ENCODE results near the gene DOCK2.
A peak's percentile ranks its signal among the peaks of the same experiment; 100 is the strongest.

Gene DOCK2

DNA sequence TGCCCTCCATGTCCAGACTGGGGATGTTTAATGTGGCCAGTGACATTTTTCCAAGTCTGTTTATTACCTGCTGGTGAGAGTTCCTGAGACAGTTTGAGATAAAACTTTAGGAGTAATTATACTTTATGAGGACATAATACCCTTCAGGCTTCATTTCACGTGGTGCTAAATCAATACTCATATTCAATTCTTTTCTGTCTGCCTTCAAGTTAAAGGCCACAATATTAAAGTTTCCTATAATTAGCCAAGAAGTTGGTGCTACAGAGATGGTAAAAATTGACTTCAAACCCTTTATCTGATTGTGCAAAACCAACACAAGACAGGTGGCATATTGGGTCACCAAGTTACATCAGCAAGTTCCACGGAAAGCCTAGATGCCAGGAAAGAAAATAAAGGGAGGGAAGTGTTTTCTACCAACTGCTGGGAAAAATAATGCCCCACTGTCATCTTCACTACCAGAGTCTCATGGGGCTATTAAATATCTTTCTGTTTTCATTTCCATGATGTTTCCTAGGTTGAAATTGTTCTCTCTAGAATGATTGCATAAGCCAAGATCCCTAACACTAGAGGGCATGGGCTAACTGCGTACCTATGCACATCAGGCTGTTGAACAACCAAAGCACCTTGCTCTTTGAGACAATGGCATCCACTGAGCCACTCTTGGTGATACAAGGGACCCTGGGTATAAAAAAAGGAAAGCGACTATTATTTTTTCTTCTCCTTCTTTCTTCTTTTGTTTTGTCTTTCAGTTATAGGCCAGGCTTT, 274.6 kb downstream of the DOCK2 start:
- DNase-seq: peak; percentile 60

DNA sequence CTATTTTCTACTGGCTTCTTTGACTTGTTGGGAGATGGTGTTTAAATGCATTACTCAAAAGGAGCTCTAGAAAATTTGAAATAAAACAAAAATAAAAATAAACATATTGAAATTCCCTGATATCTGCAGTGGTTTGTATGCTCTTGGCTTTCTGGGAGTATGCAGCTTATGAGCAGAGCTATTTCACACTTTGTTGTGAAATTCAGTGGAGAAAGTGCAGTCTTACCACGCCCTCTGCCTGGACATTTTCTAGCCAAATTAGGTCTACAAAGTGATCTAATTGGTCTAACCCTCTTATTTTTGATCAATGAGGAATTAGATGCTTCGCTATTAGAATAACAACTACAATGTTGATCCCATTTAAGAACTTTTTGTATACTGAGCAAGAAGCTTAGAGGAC, 276.4 kb downstream of the DOCK2 start:
- DNase-seq: no peak

DNA sequence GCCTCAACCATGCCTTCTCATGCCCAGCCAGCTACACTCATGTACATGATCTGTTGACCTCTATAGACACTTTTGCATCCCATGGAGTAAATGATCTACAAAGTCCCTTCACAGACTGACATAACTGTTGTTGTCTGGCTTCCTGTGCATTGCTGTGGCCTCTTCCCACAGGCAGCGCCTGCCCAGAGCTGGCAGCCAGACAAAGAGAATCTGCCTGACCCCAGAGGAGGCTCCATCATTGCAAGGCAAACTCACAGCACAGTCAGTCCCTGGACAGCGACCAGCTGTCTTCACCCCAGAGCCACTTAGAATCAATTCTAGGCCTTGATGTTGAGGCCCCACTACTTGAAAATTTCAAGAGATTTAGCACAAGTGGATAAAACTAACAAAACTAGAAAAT, 277.7 kb downstream of the DOCK2 start:
- no peak for DNase-seq

DNA sequence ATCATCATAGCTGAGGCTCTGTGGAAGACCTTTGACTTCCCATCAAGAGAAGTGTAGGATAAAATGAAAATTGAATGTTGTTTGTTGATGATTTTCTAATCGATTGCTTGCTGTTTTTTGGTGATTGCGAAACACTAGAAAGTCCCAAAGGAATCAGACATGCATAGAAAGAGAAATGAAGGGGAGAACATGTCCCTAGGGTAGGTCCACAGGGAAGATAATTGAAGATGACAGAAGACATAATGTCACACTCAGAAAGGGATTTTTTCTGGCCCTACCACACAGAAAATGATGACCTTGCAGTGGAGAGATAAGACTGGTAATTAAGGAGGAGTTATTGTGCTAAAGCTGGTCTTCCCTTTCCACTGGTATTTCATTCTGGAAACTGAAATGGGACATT, 280.4 kb downstream of the DOCK2 start:
- no peak for DNase-seq

DNA sequence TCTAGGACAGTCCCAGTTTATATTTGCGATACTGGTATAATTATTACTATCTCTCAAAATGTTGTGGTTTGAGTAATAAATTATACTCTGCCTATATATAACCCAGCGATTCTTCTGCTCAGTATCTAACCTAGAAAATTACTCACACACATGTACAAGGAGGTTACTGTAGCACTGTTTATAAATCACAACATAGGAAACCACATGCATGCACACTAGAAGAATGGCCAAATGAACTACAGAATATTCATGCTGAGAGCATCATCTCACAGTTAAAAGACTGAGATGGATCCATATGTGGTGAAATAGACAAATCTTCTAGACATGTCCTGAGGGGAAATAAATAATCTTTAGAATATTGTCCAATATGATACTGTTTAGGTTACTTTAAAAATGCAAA, 281.2 kb downstream of the DOCK2 start:
- no peak for DNase-seq

DNA sequence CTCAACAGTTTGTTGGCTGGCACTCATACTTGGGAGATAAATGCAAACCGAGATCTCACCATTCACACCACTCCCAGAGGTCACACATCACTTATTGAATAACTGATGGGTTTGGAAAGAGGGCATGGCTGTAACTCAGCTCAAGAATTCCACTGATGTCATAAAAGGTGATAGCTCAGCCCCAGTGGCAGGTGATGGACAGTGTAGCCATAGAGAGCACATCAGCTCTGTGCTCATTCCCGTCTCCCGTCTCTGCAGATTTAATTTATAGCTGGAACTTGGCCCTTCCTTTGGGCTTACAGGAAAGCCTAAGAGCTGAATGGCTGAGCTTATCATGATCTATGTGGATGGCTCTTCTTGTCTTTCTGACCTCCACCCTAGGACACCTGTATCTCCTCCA, 283.4 kb downstream of the DOCK2 start:
- no peak for DNase-seq

DNA sequence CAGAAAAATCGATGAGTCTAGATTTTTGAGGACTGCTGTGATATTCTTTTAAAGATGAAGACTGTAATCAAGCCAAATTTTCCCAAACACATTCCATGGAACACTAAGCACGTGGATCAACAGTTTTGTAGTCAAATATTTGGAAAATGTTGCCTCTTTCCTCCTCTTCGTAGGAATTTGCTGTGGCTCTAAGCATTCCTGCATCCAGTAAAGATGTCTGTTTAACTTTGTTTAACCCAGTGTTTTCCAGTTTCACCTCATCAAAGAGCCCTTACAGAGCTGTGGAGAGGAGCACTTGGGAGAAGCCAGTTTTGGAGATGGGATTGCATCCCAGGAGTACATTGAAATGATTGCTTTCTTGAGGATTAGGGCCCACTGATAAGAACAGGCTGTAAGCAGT, 284.3 kb downstream of the DOCK2 start:
- no peak for DNase-seq

DNA sequence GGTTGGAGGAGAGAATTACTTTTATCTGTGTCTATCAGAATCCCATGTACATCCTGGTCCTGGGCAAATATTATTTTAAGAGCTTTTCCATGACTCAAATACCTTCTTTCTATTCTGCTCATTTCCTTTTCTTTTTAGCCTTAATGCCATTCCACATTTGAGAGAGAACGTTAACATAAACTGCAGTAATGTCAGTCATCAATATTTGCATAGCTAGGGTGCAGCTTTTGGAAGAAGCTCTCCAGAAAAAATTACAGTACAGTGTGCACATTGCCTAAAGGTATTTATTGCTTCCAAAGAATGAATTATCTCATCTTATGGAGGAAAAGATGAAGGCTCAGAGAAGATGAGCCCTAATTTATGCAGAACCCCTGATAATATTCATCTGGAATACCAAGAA, 284.9 kb downstream of the DOCK2 start:
- DNase-seq: no peak

DNA sequence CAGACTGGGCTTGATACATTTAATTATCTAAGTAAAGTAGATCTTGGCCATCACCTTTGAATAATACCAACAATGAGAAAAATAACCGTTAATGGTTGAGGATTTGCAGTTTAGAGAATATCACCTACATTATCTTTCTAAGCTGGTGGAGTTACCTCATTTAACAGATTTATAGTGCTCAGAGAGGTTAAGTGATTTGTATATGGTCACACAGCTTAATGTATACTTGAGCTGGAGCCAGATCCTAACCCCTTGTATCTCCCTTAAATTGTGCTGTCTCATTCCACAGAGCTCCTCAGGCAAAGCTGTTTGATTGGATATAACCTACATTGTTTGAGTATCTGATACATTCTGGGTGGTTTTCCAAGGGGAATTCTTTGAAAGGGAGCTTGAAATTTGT, 285.4 kb downstream of the DOCK2 start:
- DNase-seq: no peak

DNA sequence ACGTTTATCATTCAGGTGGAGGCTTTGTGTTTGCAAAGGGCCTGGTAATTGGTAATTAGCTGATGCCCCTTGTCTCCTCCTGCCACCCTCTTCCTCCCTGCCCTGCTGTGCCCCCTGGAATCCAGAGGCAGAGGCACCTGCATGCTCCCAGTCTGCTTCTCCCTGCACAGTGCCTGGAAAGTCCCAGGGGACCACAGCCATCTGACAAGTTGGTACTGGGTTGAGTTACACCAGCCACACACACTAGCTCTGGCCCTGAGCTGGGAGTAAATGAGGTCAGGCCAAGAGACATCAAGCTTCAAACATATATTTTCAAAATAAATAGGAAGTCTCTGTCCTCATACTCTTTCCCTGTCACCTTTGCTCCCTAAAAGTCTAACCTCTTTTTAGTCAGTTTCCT, 286.9 kb downstream of the DOCK2 start:
- DNase-seq: peak; percentile 78

DNA sequence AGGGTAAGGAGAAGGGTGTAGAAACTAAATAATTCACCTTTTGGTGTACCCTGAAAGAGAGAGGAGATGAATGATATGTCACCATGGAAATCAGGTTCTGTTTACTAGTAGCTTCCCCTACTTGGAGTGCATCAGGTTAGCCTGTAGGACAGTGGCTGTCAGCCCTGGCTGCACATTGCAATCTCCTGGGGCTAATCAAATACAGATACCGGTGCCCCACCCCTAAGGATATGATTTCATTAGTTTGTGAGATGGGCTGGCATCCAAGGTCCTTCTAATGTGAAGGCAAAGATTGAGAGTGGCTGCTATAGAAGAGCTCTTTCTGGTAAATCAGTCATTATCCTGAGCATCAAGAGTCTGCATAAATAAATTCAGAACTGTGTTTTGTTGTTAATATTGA, 296.1 kb downstream of the DOCK2 start:
- DNase-seq: peak; percentile 4

DNA sequence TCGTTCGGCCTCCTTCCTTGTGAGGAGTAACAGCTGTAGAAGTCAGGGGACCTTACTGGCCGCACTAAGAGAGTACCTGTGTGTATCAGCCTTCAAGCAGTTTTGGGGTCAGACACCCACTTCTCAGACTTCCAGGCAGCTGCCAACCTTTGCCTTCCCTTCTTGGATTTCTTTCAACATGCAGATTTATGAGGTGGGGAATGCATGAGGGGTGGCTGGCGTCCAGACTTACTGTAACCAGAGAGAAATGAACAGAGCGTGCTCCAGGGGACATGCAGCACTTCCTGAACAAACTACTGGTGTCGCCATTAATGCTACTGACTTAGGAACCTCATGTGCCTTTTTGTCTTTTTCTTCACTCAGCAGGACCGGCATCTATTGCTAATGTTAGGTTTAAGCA, 296.5 kb downstream of the DOCK2 start:
- no peak for DNase-seq

DNA sequence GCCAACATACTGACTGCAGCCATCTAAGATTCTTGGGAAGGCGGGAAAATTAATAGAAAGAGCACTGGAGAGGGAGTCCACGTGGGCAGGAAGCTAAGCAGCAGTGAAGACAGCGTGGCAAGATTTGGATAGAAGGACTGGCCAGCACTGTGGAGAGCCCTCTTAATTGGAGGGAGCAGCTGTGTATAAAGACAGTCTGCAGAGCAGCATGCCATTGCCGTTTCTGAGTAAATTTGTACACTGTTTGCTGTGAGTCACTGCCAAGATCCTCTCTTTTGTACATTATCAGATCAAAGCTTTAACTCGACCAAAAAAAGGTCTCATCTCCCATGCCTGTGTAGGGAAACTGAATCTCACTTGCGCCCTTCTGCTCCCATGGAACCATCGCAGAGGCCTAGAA, 297.9 kb downstream of the DOCK2 start:
- no peak for DNase-seq

DNA sequence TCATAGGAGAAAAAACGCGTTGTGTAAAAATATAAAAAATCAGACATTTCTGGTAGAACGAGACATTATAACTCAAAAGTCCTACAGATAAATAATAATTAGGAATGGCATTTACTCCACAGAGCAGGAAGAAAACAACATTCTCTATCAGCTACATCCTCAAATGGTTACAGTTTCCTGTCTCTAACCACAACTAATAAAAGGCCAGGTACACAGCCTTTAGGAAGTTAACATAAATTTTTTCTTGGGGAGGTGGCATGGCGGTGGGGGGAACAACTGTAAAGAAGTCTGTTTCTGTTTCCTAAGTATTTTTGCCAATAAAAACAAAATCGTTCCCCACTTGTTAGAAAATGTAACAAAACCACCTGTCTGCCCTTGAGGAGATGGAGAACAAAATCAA, 298.7 kb downstream of the DOCK2 start:
- DNase-seq: no peak

DNA sequence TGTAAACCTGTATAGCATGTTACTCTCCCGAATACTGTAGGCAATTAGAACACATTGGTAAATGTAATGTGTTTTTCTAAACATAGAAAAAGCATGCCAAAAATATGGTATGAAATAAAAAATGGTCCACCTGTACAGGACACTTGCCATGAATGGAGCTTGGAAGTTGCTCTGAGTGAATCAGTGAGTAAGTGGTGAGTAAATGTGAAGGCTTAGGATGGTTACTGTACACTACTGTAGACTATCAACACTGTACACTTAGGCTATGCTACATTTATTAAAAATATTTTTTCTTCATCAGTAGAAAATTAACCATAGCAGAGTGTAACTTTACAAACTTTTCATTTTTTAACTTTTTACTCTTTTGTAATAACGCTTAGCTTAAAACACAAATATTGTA, 301.4 kb downstream of the DOCK2 start:
- DNase-seq: no peak

DNA sequence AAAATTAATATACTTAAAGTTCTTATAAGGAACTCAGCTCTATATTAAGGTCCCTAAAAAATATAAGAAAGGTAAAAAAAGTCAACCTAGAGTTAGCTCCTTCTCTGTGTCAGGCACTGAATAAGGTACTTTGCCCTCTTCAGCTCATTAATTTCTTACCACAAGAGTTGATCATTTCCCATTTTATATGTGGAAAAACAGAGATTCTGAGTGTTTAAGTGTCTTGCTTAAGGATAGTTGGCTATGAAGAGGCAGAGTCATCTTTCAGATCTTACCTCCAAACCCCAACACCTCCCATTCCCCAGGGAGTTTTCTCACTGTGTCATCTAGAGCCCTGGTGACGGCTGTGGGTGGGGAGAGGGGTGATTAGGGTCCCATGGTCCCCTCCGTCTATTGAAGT, 302.7 kb downstream of the DOCK2 start:
- no peak for DNase-seq

DNA sequence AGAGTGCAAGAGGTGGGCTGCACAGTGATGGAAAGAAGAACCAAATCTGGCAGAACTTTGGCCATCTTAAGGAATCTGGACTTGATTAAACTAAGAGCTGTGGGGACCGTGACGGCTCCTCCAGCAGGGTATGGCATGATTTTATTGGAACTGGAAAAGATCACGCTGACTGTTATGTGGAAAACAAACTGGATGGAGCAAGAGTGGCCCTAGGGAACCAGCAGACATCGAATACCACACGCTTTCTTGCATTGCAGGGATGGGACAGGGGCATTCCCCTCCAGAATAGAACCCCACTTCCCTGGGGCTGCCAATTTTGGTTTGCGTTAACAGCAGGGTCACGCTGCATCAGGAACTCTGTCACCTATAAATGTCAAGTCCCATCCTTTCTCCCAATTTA, 304.5 kb downstream of the DOCK2 start:
- DNase-seq: no peak

DNA sequence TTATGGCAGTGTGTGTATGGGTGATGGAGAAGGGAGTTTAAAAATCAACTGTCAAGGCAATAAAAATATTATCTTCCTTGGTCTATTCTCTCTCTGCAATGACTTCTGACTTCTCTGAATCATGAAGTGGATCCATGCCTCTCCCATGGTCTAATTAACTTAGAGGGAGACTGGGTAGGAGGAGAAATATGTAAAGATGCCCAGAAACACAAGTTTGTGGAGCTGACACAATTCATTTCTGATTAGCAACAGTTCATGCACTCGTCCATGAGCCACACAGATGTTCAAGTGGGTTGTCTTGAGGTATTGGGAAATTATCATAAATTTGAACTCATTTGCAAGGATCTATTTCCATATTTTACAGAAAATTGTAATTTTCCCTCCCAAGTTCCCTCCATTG, 305.1 kb downstream of the DOCK2 start:
- DNase-seq: no peak

DNA sequence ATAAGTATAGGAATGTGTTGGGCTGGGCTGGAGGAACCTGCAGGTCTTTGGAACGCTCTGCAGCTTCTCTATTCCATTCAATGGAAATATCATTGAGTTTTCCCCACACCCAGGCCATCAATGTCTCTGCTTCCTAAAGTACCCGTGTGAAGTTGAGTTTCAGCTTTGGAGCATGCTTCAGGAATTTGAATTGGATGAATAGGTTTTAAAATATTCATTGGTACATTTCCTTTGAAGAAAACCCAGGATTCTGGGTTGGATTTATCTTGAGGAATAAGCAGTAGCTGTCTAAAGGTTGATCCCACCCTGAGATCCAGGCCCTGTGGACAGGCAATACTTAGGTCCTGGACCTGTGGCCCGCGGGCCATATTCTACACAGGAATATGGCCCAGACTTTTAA, 306.0 kb downstream of the DOCK2 start:
- DNase-seq: no peak

DNA sequence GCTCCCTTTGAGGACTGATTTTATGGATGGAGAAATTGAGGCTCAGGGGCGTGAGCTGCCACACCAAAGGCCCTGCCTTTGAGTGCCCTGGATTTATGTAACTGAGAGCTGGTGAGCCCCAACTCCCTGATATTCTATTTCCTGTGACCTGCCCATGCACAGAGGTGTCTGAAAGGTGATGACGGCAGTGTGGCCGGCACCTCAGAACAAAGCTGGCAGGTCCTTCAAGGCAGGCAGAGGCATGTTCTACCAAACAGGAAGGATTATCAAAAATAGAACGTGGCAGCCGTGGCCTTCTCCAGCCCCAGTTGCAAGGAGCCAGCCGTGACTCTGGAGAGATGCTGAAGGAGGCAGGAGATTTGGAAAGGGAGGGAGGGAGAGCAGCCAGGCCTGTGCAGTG, 307.0 kb downstream of the DOCK2 start:
- DNase-seq: no peak

DNA sequence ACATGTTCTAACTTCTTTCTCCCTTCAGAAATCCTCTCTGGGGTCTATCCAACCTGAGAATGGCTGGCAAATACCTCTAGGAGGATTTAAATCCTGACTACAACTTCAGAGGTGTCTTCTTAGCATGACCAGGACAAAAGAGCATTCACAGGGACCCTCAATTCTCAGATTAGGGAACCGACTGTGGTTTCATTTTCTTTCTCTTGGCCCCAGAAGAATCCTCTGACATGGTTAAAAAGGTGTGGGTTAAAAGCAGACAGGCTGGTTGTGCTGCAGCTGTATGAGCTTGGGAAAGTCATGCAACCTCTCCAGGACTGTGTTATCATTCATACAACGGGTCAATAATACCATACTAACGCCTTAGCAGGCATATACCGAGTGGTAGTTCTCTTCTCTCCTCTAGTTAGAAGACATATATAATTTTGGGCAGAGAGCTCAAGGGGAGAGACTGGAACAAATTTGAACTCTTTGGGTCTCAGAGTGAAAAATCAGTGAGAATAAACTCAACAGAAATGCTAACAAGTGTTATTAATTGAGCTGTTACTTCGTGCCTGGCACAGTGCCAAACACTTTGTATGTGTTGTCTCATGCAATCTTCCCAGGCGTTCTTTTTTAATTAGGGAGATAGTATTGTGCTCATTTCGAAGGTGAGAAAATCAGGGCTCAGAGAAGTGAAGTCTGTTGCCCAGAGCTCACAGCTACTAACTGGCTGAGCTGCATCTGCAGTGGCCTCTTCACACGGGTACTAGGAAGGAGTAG, 308.0 kb downstream of the DOCK2 start:
- DNase-seq: no peak

DNA sequence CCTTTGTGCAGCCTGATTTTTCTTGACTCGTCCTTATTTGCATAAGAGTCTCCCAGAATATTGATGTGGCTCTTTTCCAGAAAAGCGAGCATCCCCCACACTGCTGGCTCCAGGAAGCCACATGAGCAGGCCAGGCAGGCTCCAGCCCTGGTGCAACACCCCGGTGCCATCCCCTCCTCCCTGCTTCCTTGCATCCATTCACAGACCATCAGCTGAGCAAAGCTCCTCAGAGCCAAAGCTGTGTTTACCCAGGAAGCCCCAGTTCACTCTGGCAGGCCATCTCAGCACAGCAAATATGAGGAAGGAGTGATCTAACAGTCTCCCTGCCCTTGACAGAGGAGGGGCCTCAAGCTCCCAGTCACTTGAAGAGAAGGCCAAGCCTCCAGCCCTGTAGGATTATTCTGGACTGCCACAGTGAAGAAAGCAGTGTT, 308.8 kb downstream of the DOCK2 start:
- no peak for DNase-seq

DNA sequence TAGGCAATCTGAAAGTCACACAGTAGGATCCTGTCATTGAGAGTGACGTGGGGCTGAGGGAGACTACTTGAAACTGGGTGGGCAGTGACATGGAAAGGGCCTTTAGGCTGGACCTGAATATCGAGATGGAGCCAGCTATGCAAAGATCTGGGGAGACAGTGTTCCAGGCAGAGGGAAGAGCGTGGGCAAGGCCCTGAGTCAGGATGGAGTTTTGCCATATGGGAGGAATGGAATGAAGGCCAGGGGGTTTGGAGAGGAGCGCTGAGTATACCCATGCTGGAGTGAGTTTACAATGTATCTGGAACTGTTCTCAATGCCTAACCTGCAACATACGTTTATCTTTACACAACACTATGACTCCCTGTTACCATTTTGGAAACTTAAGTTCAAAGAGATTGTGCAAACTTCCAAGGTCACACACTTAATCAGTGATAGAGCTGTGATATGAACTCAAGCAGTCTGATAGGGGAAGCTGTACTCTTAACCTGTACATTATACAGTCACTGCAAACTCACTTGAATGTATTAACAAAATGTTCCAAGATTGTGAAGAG, 309.7 kb downstream of the DOCK2 start:
- DNase-seq: no peak

DNA sequence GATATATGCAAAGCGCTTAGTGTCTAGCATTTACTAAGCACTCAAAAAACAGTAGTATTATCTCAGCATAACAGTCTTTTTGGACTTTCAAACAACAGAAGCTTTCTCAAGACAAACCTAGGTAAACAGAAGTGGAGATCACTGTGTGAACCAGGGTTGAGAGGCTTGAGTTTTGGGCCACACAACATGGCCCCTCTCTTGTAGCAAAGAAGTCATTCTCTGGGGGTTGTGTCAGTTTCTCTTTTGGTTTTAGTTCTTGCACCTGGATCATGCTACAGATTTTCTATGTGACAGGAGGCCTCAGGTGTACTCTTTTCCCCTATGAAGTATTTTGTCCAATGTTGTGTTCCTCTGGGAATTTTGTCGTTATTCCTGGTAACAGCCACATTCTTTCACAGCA, 313.3 kb downstream of the DOCK2 start:
- no peak for DNase-seq

All from NCI-H2171 treated with DMSO at 0.1 percent for 48 hours (cell line).